GM12873 (cell line): ENCODE results near the gene NPB.

Source experiments
- CTCF ChIP-seq: IDR thresholded peaks from 2 replicates; pipeline ENCODE4 v1.5.1; 2012; ENCODE audit warnings: low read depth, mild to moderate bottlenecking, moderate library complexity, low read length, control low read depth; ENCODE audit not compliant: insufficient read depth; ENCODE audit errors: missing control alignments

The NPB gene

GRCh38 chr17:81867170-81867990, 34.7 kb upstream of the NPB start:
- TF ChIP-seq CTCF: no peak

GRCh38 chr17:81867991-81868673, 33.9 kb upstream of the NPB start:
- TF ChIP-seq CTCF: no peak

GRCh38 chr17:81868674-81869220, 33.3 kb upstream of the NPB start:
- TF ChIP-seq CTCF: no peak

- TF ChIP-seq CTCF: peak; percentile 79
Observed at GRCh38 chr17:81869221-81870130, 32.6 kb upstream of the NPB start.

GRCh38 chr17:81870131-81870980, 31.7 kb upstream of the NPB start:
- TF ChIP-seq CTCF: no peak

- TF ChIP-seq CTCF: no peak
Observed at GRCh38 chr17:81870981-81871386, 31.1 kb upstream of the NPB start, which contains the start of gene ARHGDIA. Gene ARHGDIA (minus strand): TSS chr17:81871337. CDS start chr17:81869930, 1,407 bp downstream.
